ENCODE measurements around the gene RDH11.

Gene RDH11

GRCh38 chr14:67695394-67695949 is at the start of gene RDH11:
TSS of gene RDH11 (minus strand) at chr14:67695764. CDS start at chr14:67695703, 61 bp downstream.
- peak; percentile 81 for DNase-seq (ENCODE audit: low spot score)
- TF ChIP-seq CTCF (IDR thresholded peaks at IDR 0.05; ENCODE audit: extremely low read depth, insufficient read depth, missing control alignments), result no peak
- in situ Hi-C loops (cut with MboI; ENCODE audit: low pct_unique_long_range_greater_than_20kb, low sequenced_read_pairs, unreplicated experiment), result no loop called here

GRCh38 chr14:67744046-67744445 is 48.5 kb upstream of the RDH11 start:
- no peak for TF ChIP-seq CTCF (IDR thresholded peaks at IDR 0.05; ENCODE audit: extremely low read depth, insufficient read depth, missing control alignments)
- in situ Hi-C loops (cut with MboI; ENCODE audit: low pct_unique_long_range_greater_than_20kb, low sequenced_read_pairs, unreplicated experiment), result no loop called here
- DNase-seq (ENCODE audit: low spot score), result no peak

GRCh38 chr14:67738740-67739504 is 43.4 kb upstream of the RDH11 start:
- DNase-seq (ENCODE audit: low spot score), result no peak
- in situ Hi-C loops (cut with MboI; ENCODE audit: low pct_unique_long_range_greater_than_20kb, low sequenced_read_pairs, unreplicated experiment), result no loop called here
- TF ChIP-seq CTCF (IDR thresholded peaks at IDR 0.05; ENCODE audit: extremely low read depth, insufficient read depth, missing control alignments), result no peak

GRCh38 chr14:67736771-67737170 is 41.2 kb upstream of the RDH11 start:
- DNase-seq (ENCODE audit: low spot score), result no peak
- in situ Hi-C loops (cut with MboI; ENCODE audit: low pct_unique_long_range_greater_than_20kb, low sequenced_read_pairs, unreplicated experiment), result no loop called here
- no peak for TF ChIP-seq CTCF (IDR thresholded peaks at IDR 0.05; ENCODE audit: extremely low read depth, insufficient read depth, missing control alignments)

GRCh38 chr14:67735336-67736147 is 40.0 kb upstream of the RDH11 start:
- DNase-seq (ENCODE audit: low spot score), result no peak
- no peak for TF ChIP-seq CTCF (IDR thresholded peaks at IDR 0.05; ENCODE audit: extremely low read depth, insufficient read depth, missing control alignments)
- in situ Hi-C loops (cut with MboI; ENCODE audit: low pct_unique_long_range_greater_than_20kb, low sequenced_read_pairs, unreplicated experiment), result no loop called here

- no peak for TF ChIP-seq CTCF (IDR thresholded peaks at IDR 0.05; ENCODE audit: extremely low read depth, insufficient read depth, missing control alignments)
- DNase-seq (ENCODE audit: low spot score), result no peak
- in situ Hi-C loops (cut with MboI; ENCODE audit: low pct_unique_long_range_greater_than_20kb, low sequenced_read_pairs, unreplicated experiment), result no loop called here
Measured at GRCh38 chr14:67734675-67735074, 39.1 kb upstream of the RDH11 start.

All from GM13977 (cell line).